Hepatocyte (in vitro differentiated cells): Measurements from ENCODE around the gene CHAD.

Experiments used
- EZH2 ChIP-seq: fragments of 200-600 bp; sonication (generic); IDR thresholded peaks from 2 replicates; pipeline ENCODE4 v1.6.1; 2016; ENCODE audit warnings: antibody characterized with exemption, mild to moderate bottlenecking, borderline replicate concordance
- EZH2phosphoT487 ChIP-seq: fragments of 200-600 bp; sonication (generic); IDR thresholded peaks from one replicate; pipeline ENCODE4 v1.6.1; 2018; ENCODE audit warnings: antibody characterized with exemption, mild to moderate bottlenecking, low read depth, moderate library complexity; ENCODE audit not compliant: unreplicated experiment, severe bottlenecking

DNA sequence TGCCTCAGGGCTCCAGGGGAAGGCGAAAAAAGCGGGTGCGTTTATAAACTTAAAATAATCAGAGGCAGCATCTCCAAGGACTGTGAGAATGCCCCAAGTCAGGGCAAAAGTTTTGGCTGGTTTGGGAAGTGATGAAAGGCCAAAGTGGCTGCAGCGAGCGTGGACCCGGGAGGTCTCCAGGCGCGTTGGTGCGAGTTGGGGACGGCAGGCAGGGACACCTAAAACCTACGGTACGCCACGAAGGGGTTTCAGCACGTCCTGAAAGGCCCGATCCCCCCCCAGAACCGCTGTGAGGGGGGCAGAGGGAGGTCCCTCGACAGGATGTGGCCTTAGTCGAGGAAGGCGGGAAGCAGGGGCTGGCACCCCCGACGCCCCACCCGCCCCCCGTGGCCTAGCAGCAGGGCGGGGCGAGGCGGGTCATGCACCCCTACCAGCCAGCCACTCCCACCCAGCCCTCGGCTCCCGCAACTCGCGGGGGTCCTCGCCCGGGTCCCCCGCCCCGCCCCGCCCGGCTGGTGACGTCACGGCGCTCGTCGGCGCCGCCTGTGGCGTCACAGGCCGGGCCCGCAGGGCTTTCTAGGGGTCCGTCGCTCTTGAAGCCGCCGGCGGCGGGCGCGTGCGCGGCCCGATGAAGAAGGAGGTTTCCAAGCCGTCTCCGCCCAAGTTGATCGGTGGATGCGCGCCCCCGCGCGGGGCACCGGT, 39.3 kb upstream of the CHAD start, which contains the start of gene MYCBPAP:
- TF ChIP-seq EZH2 (no peak), EZH2phosphoT487 (no peak)
